GM19099 (cell line): ENCODE measurements around the gene SEMA3D.

Experiments used
- POLR2A ChIP-seq: IDR thresholded peaks from 3 replicates; pipeline ENCODE4 v1.6.1; 2011; ENCODE audit warnings: low read depth; ENCODE audit not compliant: insufficient read length; ENCODE audit errors: extremely low read depth

Gene SEMA3D

DNA sequence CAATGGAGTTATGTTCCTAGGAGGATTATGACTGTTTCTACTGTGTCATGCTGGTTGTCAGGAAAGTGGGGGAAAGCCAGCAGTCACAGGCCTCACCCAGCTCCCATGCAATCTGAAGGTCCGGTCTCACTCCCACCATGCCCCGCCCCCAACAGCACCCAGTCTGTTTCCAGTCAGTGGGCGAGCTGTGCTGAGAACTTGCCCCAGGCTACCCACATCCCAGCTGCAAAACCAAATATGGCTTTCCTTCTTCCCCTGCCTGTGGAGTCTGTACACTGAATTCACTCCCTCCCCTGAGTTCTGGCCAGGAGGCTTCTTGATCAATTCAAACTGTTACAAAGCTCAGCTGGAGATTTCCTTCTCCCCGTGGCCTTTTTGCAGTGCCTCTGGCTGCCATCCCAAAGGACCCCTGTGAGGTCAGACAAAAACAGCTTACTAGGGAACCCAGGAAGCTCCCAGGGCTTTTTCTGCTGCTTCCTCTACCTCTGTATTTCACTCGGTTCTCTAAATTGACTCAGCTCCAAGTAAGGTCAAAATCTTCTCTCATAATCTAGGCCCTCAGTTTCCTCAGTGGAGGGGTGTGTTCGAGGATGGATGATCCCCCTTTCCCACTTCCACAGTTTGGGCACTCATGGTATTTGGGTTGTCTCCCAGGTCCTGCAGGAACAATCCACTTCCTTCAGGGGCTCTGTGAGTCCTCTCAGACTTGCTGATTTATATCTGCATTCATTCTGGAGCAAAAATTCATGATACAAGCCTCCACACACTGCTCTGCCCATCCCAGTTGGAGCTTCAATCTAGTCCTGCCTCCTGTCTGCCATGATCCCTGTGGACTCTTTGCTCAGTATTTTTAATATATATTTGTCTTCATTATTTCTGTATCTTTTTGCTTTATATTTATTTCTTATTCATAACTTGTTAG is 205.5 kb downstream of the SEMA3D start:
- no peak for TF ChIP-seq POLR2A

DNA sequence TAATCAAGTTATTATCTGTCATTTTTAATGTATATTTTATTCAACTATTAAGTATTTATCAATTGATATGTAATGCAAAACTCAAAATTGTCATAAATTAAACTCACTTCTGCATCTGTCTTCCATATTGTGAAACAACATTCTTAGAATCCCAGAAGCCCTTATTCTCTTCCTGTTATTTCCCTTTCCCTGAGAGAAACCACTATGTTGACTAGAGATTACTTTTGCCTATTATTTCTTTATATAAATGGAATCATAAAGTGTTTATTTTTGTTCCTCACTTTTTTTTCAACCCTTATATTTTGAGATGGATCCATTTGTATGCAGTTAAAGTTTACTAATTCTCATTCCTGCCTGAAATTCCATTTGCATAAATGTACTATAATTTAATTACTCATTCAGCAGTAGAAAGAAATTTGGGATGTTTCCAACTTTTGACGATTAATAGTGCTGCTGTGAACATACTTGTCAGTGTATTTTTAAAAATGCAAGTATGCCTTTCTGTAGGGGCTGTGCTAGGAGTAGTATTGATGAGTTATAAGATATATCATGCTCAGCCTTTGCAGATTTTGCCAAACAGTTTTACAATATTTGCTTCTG is 211.2 kb downstream of the SEMA3D start:
- TF ChIP-seq POLR2A: no peak

DNA sequence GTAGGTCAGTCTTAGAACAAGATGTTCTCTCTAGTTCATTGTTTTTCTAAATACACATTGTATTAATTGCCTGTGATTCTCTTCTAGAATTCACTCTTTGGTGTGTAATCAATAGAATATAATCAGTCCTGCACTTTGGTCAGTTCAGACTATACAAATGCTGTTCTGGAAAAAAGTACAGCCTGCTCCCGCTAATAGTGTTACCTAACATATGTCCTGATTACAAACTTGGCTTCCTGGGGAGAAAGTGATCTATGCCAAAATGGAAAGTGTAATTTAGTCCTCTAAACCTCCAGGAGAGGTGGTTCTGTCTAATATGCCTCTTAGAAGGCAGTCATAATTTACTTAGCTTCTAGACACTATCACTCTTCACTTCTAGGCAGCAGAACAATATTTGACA is 215.5 kb downstream of the SEMA3D start:
- no peak for TF ChIP-seq POLR2A

DNA sequence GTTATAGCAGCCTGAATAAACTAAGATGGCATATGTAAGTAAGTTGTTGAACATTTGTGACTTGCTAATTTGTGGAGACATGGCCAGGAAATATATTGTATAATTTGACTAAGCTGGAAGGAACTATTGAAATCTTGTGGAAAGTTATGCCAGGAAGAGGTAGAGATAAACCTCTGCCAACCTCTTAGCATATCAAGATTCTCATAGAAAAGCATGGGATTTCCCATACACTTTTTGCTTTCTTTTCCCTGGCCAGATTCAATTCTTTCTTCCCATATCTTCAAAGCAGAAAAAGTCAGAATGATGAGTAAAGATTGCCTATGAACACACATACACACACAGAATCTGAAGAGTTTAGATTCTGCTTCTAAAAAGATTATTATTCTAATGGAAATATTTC is 216.2 kb downstream of the SEMA3D start:
- no peak for TF ChIP-seq POLR2A

DNA sequence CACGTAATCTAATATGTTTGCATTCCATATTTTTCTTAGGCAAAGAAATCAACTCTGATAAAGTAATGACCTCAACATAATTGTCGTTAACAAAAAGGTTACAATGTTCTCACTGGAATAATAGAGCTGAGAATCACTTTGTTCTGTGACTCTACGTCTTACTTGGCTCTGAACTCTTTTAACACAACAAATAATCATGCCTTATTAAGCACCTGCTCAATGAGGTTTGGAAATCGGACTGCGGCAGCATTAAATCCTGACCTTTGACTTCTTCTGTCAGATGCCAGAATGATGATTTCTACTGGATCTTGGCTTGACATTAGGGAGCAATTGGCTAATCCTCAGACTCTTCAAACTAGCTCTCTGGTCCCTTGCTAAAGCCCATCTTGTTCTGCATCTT is 233.6 kb downstream of the SEMA3D start:
- TF ChIP-seq POLR2A: no peak

DNA sequence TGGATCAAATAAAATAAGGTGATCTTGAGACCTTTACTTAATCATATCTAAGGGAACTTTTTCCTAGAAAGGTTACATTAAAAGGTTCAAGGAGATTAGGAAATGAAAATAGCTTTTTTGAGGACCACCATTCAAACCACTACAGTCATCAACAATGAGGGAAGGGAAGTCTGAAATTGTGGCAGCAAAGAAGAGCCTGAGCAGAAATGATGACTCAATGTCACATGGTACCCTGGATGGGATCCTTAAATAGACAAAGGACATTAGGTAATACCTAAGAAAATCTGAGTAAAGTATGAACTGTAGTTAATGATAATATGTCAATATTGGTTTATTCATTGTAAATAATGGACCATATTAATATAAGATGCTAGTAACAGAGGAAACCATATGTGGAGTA is 236.0 kb downstream of the SEMA3D start:
- TF ChIP-seq POLR2A: no peak

DNA sequence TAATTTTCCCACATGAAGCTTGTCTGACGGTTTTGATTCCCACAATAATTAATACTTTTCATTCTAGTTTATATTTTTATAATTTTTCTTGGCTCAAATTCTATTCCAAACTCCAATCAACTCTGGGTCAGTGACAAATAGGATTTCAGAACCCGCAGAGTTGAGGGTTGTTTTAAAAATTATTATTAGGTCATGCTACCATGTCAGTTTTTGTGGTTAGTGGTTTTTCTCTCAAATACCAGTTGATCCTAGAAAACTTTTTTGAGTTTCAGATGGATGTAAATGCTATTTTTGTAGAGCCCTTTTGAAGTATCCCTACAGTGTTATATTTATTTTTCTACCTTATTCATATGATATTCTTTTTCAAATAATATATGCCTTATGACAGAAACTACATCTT is 237.4 kb downstream of the SEMA3D start:
- TF ChIP-seq POLR2A: no peak

DNA sequence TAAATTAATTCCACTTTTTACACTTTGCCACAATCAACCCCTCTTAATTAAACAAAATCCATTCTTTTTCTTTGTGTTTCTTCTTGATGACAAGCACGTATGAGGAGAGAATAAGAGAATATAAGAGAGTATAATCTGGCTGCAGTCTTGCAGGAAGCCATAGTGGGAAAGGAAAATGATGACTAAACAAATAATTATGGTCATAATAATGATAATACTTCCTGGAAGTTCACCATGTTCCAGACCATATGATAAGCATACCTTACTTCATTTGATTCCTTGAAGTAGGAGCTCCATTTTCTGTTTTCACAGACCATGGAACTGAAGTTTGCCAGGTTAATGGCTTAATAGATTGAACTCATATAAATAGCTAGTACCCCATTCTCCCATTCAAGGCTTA is 237.8 kb downstream of the SEMA3D start:
- no peak for TF ChIP-seq POLR2A

DNA sequence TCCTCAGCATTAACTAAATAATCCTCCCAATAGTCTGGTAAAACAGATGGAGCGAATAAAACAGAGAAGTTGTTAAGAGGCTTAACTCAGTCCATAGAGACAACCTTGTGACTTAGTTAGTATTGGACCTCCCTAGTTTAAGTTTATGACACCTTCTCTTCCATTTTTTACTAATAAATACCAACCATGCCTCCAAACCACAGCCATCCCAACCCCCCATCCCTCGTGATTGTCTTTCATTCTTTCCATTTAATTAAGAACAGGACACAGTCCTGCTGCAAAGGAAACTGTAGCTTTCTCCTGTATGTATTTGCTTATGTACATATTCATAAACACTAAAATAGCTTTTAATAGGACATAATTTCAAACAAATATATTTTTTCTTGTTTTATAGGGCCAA is 238.2 kb downstream of the SEMA3D start:
- no peak for TF ChIP-seq POLR2A

DNA sequence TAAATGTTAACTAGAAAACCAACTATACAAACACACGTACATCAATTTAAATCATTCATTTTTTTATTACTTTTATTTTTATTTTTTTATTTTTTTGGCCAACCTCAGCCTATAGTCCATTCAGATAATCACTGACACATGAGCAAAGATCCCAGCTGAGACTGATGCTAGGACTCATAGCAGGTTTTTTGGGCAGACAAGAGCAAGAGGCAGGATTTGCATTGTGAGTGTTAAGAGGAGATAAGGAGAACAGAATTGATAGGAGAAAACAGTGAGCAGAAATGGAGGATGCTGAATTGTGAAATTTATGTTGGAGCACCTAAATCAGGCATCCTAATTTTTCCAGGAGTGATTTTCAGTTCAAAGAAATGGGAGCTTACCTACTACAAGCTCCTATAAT is 240.3 kb downstream of the SEMA3D start:
- TF ChIP-seq POLR2A: no peak
